Anterior cingulate cortex (tissue), 58 donors: ENCODE measurements around the gene NBPF12.
"Not testable (repeated sequence)": the region's sequence is repeated elsewhere in the genome, so short reads cannot be mapped to it uniquely, and the experiment has no call there.

Experiments
- DNase-seq, 58 donors: peaks; one replicate each; lab custom pipeline; 2025; lab: John Stamatoyannopoulos, UW

The NBPF12 gene

GRCh38 chr1:146970656-146971055 lies 32.5 kb downstream of the NBPF12 start:
- not testable (repeated sequence) for DNase-seq

GRCh38 chr1:146972681-146973080 lies 34.6 kb downstream of the NBPF12 start:
- DNase-seq, result not testable (repeated sequence)

- DNase-seq, result not testable (repeated sequence)
These were observed 47.7 kb downstream of the NBPF12 start for GRCh38 chr1:146985855-146986254.

GRCh38 chr1:146986450-146986849 lies 48.3 kb downstream of the NBPF12 start:
- not testable (repeated sequence) for DNase-seq

GRCh38 chr1:146987502-146987901 lies 49.4 kb downstream of the NBPF12 start:
- DNase-seq, result not testable (repeated sequence)

GRCh38 chr1:146989455-146989854 lies 51.3 kb downstream of the NBPF12 start:
- peak in 4 of 58 donors; percentile 0 to 6 (median 2) for DNase-seq

GRCh38 chr1:147008495-147008894 lies 70.4 kb downstream of the NBPF12 start:
- not testable (repeated sequence) for DNase-seq

- not testable (repeated sequence) for DNase-seq
These were observed 88.9 kb downstream of the NBPF12 start for GRCh38 chr1:147026975-147027374.

- not testable (repeated sequence) for DNase-seq
These were observed 92.0 kb downstream of the NBPF12 start for GRCh38 chr1:147030066-147030653.

- no peak for DNase-seq
These were observed 101.8 kb downstream of the NBPF12 start for GRCh38 chr1:147039916-147040315.

- not testable (repeated sequence) for DNase-seq
These were observed 104.8 kb downstream of the NBPF12 start for GRCh38 chr1:147042891-147043290.

GRCh38 chr1:147044511-147044910 lies 106.4 kb downstream of the NBPF12 start:
- DNase-seq, result not testable (repeated sequence)
